WI38 (cell line): ENCODE measurements around the gene HOXC12.

ENCODE experiments used
- H3K4me3 ChIP-seq: 2 replicates; pipeline ENCODE4 v1.5.1; 2011; ENCODE audit warnings: low read depth, mild to moderate bottlenecking, control low read depth, low read length
- TF ChIP-seq, protein P1 (sequence below): IDR thresholded peaks from 2 replicates; pipeline ENCODE4 v1.5.1; 2012; ENCODE audit warnings: low read depth, mild to moderate bottlenecking, control low read depth, low read length

The HOXC12 gene

DNA sequence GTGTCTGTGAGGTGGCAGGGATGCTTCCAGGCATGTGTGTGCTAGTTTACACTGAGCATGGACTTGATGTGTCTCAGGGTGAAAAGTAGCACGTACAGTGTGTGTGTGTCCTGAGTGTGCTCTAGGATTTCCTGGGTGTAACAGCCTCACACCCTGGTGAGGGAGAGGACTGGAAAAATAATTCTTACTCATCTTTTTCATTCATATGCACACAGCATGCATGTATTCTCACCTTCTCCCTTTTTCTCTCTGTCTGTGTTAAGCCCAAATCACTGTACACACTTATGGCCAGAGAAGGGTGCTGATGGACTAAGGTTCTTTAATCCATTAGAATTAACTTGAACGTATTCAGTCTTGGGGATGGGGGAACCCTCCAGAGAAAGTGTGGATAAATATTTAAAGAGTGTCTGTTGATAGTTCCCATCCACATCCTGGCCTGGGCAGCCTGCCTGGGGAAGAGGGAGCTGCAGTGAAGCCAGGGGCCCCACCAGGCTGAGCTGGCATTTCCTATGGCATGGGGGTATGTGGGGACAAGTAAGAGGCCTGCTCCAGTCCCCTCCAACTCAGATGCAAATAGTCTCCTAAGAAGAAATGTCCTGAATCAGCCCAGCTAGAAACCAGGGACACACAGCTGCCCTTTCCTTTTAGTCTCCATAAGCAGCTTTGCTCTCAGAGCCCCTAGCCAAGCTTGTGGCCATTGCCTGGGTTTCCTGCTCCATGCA, 53.0 kb downstream of the HOXC12 start:
- H3K4me3 ChIP-seq, result no peak overlapping the region
- TF ChIP-seq, protein P1, sequence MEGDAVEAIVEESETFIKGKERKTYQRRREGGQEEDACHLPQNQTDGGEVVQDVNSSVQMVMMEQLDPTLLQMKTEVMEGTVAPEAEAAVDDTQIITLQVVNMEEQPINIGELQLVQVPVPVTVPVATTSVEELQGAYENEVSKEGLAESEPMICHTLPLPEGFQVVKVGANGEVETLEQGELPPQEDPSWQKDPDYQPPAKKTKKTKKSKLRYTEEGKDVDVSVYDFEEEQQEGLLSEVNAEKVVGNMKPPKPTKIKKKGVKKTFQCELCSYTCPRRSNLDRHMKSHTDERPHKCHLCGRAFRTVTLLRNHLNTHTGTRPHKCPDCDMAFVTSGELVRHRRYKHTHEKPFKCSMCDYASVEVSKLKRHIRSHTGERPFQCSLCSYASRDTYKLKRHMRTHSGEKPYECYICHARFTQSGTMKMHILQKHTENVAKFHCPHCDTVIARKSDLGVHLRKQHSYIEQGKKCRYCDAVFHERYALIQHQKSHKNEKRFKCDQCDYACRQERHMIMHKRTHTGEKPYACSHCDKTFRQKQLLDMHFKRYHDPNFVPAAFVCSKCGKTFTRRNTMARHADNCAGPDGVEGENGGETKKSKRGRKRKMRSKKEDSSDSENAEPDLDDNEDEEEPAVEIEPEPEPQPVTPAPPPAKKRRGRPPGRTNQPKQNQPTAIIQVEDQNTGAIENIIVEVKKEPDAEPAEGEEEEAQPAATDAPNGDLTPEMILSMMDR, result no peak

DNA sequence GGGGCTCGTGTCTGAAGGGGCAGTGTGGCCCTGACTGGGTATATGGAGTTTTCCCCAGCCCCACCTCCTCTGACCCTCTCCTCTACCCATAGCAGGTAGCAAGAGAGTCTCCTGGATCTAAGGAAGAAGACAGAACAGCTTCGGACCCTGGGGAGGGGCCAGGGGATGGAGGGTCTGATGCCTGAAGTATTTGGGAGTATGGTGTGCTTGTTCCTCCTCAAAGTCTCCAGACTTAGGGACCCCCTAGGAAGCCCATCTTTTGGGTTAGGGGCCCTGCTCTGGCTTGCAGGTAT, 53.5 kb downstream of the HOXC12 start:
- TF ChIP-seq, protein P1, result no peak
- H3K4me3 ChIP-seq, result no peak overlapping the region
